ENCODE results near the gene APOB. TPM values are rescaled to one million over a fixed set of nuclear protein-coding genes. Genes with fewer than 3 reads are reported as not detected.

Gene APOB
- total RNA-seq, 4 donors from 2014 or later = 0.04 to 0.62 (median 0.19) TPM; not detected in 1

DNA sequence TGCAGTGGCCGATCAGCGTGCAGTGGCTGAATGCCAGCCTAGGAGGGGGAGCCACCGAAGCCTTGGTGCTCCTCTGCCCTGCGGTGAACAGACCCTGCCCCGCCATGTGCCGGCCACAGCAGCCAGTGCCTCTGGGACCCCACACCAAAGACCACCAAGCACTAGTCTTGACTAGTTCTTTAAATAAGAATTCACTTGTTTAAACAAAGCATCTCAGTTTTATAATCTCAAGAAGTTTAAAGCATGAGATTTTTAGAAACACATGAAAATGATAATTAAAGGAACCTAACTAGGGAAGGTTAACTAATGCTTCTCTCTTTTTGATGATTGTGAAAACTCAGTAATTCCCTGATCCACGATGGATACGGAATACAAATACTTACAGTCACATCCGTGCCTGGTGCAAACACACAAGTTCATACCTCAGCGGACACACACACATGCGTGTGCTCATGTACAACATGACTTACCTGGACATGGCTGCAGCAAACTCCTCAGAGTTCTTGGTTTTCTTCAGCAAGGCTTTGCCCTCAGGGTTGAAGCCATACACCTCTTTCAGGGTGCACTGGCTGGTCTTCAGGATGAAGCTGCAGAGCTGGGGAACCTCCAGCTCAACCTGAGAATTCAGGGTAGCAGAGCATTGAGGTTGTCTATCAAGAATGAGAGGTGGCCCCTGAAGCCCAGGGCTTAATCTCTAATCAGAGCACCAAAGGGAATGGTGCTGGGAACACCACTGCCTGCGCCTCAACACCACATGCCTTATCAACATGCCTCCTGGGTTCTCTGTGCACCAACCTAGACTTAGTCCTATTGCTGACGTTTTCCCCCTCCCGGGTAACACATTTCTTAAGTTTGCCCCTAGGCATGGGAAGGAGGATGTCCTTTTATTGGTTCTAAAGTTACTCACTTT is 3.1 kb downstream of the APOB start:
- WGBS, 2 donors = 74 to 87% methylated on average over 8 to 14 of the region's 14 CpGs
- no peak for DNase-seq
- H3K4me3 ChIP-seq = no peak overlapping the region
- no peaks in the 10 kb centered on the region for H3K9me3 ChIP-seq
- H3K4me1 ChIP-seq = peaks cover 9 to 43% (median 15%) of the 10 kb centered on the region in 3 donors
- H3K27ac ChIP-seq = no peak overlapping the region
- peaks cover 0 to 32% (median 0%) of the 10 kb centered on the region in 4 donors for H3K27me3 ChIP-seq
- TF ChIP-seq POLR2A (IDR thresholded peaks at IDR 0.05) = no peak
- TF ChIP-seq CTCF (IDR thresholded peaks at IDR 0.05) = no peak
- H3K36me3 ChIP-seq = no peaks in the 10 kb centered on the region
- intact Hi-C loops (cut with DNase I) = loop anchor here (10.0 kb wide), 1 partner anchor 274 kb away; no protein-coding TSS in a partner anchor

DNA sequence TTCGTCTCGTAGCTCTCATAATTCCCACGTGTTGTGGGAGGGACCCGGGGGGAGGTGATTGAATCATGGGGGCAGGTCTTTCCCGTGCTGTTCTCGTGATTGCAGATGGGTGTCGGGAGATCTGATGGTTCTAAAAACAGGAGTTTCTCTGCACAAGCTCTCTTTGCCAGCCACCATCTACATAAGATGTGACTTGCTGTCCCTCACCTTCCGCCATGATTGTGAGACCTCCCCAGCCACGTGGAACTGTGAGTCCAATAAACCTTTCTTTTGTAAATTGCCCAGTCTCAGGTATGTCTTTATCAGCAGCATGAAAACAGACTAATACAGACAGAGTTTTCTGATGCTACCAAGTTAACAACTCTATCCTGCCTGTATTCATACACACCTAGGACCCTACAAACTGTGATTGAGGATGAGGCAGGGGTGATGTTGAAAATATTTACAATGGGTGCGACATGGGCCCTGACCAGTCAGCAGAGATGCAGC is 3.9 kb downstream of the APOB start:
- H3K4me3 ChIP-seq = no peak overlapping the region
- no peak for TF ChIP-seq CTCF (IDR thresholded peaks at IDR 0.05)
- no peak for TF ChIP-seq POLR2A (IDR thresholded peaks at IDR 0.05)
- 73 to 74% methylated on average over 8 to 9 of the region's 10 CpGs for WGBS, 2 donors
- H3K9me3 ChIP-seq = no peaks in the 10 kb centered on the region
- no peaks in the 10 kb centered on the region for H3K36me3 ChIP-seq
- peaks cover 9 to 43% (median 15%) of the 10 kb centered on the region in 3 donors for H3K4me1 ChIP-seq
- intact Hi-C loops (cut with DNase I) = loop anchor here (10.0 kb wide), 1 partner anchor 275 kb away; no protein-coding TSS in a partner anchor
- H3K27me3 ChIP-seq = peaks cover 0 to 26% (median 0%) of the 10 kb centered on the region in 4 donors
- peak overlapping the region in 2 of 4 donors; percentile 34 to 68 for H3K27ac ChIP-seq
- no peak for DNase-seq

GRCh38 chr2:21039080-21039556 is 4.8 kb downstream of the APOB start:
- Histone ChIP-seq H3K4me1 (peaks cover 9 to 43% (median 15%) of the 10 kb centered on the region in 3 donors), H3K27ac (peak overlapping the region in 3 of 4 donors; percentile 10 to 73 (median 68)), H3K36me3 (no peaks in the 10 kb centered on the region), H3K4me3 (no peak overlapping the region), H3K27me3 (peaks cover 0 to 17% (median 0%) of the 10 kb centered on the region in 4 donors), H3K9me3 (no peaks in the 10 kb centered on the region)
- 44 to 52% methylated on average over 4 of the region's 4 CpGs for WGBS, 2 donors
- DNase-seq = no peak
- no peak for TF ChIP-seq CTCF (IDR thresholded peaks at IDR 0.05)
- TF ChIP-seq POLR2A (IDR thresholded peaks at IDR 0.05) = no peak
- intact Hi-C loops (cut with DNase I) = no loop called here

DNA sequence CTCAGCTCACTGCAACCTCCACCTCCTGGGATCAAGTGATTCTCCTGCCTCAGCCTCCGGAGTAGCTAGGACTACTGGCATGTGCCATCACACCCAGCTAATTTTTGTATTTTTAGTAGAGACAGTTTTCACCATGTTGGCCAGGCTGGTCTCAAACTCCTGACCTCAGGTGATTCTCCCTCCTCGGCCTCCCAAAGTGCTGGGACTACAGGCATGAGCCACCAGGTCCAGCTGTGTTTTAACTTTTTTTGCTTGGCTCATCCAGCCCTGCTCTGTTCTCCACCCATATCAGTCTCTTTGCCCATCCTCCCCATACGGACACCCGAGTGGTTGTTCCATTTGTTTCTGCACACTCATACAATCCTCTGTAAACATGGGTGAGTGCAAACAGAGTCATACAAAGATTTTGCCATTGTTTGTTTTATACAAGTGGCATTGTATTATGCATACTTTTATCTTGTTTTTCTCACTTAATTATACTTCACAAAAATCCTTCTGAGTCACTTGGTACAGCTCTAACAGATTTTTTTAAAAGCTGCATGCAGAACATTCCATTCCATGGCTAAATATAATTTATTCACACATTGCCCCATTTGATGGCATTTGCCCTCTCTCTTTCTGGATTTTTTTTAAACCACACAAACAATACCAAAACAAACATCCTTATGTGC is 5.3 kb downstream of the APOB start:
- Histone ChIP-seq H3K4me3 (no peak overlapping the region), H3K27ac (peak overlapping the region in 3 of 4 donors; percentile 61 to 73 (median 69)), H3K4me1 (peaks cover 6 to 37% (median 15%) of the 10 kb centered on the region in 3 donors), H3K36me3 (no peaks in the 10 kb centered on the region), H3K9me3 (no peaks in the 10 kb centered on the region), H3K27me3 (peaks cover 0 to 11% (median 0%) of the 10 kb centered on the region in 4 donors)
- 47 to 52% methylated on average over 4 of the region's 4 CpGs for WGBS, 2 donors
- DNase-seq = no peak
- intact Hi-C loops (cut with DNase I) = no loop called here
- TF ChIP-seq POLR2A (IDR thresholded peaks at IDR 0.05) (no peak), CTCF (IDR thresholded peaks at IDR 0.05) (no peak)

Measured in esophagus squamous epithelium (tissue), 5 donors.